GM23248 (cell line): Measurements from ENCODE around the gene TMPRSS7.

Experiments used
- EZH2 ChIP-seq: fragments of 200-600 bp; sonication (generic); IDR thresholded peaks from 2 replicates; pipeline ENCODE4 v1.6.1; 2018; ENCODE audit warnings: antibody characterized with exemption, mild to moderate bottlenecking; ENCODE audit not compliant: insufficient read depth, poor library complexity, severe bottlenecking
- EZH2phosphoT487 ChIP-seq: fragments of 200-600 bp; sonication (generic); IDR thresholded peaks from 2 replicates; pipeline ENCODE4 v1.6.1; 2018; ENCODE audit warnings: antibody characterized with exemption, moderate library complexity, mild to moderate bottlenecking, low read depth; ENCODE audit not compliant: insufficient read depth

GRCh38 chr3:112074006-112074405, 39.5 kb downstream of the TMPRSS7 start:
- no peak for TF ChIP-seq EZH2
- TF ChIP-seq EZH2phosphoT487 = no peak
